ENCODE data around the gene NEK7.

The NEK7 gene

DNA sequence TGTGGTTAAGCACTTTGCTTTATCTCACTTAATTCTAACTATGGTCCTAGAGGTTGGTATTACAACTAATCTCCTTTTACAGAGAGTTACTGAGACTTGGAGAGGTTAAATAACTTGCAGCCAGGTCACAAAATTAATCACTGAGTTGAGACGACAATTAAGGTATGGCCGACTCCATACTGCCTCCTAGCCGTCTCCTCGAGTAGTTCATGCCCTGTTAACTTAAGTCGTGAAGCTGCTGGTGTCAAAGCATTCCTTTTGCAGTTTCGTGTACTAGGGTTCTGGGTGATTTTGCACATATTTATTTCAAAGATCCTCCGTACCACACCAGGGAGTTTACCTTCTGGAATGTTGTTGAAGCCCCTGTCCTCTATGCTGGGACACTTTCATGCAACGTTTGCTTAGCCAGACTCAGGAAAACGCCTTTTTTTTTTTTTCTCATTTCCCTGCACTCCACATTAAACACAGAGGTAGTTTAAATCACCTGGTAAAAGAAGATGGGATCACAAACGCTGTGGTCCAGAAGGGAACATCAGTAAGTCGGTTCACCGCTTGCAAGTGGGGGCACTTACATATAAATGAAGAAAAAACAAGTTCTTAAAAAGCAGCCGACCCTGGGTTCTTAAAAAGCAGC lies 570 bp upstream of the NEK7 start:
- peak; percentile 88 for DNase-seq (ENCODE audit: low read depth)
- peak overlapping the region; percentile 87 for H3K4me3 ChIP-seq (ENCODE audit: low read length)
- TF ChIP-seq, protein P1, sequence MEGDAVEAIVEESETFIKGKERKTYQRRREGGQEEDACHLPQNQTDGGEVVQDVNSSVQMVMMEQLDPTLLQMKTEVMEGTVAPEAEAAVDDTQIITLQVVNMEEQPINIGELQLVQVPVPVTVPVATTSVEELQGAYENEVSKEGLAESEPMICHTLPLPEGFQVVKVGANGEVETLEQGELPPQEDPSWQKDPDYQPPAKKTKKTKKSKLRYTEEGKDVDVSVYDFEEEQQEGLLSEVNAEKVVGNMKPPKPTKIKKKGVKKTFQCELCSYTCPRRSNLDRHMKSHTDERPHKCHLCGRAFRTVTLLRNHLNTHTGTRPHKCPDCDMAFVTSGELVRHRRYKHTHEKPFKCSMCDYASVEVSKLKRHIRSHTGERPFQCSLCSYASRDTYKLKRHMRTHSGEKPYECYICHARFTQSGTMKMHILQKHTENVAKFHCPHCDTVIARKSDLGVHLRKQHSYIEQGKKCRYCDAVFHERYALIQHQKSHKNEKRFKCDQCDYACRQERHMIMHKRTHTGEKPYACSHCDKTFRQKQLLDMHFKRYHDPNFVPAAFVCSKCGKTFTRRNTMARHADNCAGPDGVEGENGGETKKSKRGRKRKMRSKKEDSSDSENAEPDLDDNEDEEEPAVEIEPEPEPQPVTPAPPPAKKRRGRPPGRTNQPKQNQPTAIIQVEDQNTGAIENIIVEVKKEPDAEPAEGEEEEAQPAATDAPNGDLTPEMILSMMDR (conservative IDR thresholded peaks at IDR 0.05; ENCODE audit: low read depth, low read length), result peak; percentile 87

DNA sequence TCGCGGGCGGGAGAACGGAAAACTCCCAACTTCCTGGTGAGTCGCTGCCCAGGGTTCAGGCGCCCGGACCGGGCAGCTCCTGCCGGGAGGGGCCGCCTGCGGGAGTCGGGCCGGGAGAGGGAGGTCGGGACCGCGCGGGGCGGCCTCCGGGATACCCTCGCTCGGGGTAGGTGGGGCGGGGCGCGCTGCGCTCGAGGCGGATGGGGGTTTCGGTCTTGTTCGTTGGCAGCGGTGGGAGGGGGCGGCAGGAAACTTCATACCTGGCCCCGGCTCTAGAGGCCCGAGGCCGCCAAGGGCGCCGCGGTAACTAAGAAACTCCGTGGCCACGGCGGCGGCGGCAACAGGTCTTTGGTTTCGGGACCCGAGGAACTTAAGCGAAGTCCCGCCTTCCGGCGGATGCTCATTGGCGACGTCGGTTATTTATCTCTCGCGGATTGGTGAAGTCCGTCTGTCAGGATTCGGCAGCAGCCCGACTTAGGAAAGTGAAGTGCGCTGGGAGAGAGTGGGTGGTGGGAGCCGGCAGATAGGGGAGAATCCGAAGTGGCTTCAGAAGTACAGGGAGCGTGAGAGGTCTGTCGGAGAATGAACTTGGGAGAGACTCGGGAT lies 546 bp downstream of the NEK7 start:
- TF ChIP-seq, protein P1 (conservative IDR thresholded peaks at IDR 0.05; ENCODE audit: low read depth, low read length), result no peak
- peak overlapping the region; percentile 87 for H3K4me3 ChIP-seq (ENCODE audit: low read length)
- peak; percentile 90 for DNase-seq (ENCODE audit: low read depth)

DNA sequence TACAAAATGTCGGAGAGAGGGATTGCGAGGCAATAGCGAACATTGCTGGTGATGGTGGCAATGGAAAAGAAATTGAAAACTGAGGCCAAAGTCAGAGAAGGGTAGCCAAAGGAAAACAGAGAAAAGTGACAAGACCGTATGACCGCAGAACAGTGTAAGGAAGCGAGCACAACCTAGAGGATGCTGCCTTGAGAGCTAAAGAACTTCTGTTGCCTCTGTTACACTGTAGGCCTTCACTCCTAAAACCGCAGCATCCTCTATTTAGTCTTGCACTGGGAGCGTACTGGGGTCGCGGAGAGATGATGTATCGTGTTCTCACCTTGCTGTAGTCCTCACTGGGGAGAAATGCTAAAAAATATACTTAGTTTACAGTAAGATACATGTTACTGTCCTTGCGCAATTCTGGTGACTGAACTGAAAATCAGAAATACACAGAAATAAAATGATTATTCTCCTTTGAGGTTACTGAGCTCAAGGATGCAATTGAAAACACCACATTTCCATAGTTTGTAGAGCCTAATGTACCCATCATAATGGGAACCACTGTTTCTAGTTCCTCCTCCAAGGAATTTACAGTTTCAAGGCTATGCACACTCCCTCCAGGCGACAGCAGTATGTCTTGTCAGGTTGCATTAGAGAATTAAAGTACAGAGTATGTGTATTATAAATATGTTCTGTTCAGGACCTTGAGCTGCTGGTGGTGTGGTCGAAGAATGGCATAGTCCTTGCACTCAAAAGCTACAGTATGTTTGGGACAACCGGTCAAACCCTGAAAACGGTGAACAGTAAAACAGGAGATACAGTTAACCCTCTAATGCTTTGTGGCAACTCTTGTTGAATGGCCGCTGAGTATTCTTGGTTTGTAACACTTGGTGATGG lies 1.3 kb downstream of the NEK7 start:
- H3K4me3 ChIP-seq (ENCODE audit: low read length), result peak overlapping the region; percentile 87
- DNase-seq (ENCODE audit: low read depth), result no peak
- TF ChIP-seq, protein P1 (conservative IDR thresholded peaks at IDR 0.05; ENCODE audit: low read depth, low read length), result no peak

DNA sequence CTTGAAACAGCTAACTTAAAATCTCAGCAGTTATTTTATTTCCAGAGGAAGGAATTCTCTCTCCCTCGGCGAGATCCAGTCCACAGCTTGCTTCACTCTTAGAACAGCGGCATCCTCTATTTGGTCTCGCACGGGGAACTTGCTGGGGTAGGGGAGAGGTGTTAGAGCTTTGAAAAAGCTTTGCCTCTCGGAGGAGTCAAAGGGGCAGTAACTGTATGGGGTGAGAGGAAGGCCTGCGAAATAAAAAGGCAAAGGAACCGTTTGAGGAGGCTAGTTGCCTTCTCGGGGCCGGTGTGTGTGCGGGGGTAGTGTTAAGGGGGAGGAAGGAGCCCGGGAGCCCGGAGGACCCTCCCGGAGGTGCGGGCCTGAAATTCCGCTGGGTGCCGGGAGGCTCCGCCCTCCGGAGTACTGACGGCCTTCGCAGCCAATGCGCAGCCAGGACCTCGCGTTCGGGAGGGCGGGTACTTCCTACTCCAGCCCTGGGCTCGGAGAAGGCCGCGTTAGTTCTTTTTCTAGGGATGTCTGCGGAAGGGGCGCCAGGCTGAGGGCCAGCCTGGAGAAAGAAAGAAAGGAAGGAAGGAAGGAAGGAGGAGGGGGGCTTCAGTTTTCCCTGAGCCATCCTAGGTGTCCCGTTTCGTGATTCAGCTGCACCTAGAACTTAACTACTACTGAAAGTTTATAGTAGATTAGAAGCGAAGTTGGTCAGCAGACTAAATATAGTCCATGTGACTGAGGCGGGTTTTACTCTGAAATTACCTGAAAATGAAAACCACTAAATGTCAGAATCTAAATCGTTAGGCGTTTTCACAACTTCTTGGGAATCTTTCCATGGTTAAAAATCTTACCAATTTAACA lies 2.2 kb downstream of the NEK7 start:
- peak overlapping the region; percentile 87 for H3K4me3 ChIP-seq (ENCODE audit: low read length)
- DNase-seq (ENCODE audit: low read depth), result peak; percentile 77
- TF ChIP-seq, protein P1 (conservative IDR thresholded peaks at IDR 0.05; ENCODE audit: low read depth, low read length), result no peak

DNA sequence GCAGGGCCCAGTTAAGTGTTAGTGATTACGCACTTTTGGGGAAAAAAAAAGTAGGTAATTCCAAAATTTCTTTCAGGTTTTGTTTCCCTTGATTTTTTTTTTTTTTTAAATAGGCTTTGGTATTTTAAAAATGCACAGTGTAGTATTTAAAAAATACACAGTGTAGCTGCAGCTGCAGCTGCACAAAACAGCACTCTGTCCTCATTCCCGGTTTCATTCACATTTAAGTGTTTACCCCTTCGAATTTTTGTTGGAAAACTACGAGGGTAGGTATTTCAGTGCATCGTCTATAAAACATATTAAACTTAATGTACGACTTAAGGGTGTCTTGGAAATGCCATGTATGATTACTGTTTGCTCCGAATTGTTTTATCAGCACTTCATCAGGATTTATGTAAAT lies 3.4 kb downstream of the NEK7 start:
- no peak for DNase-seq (ENCODE audit: low read depth)
- no peak overlapping the region for H3K4me3 ChIP-seq (ENCODE audit: low read length)
- TF ChIP-seq, protein P1 (conservative IDR thresholded peaks at IDR 0.05; ENCODE audit: low read depth, low read length), result no peak

DNA sequence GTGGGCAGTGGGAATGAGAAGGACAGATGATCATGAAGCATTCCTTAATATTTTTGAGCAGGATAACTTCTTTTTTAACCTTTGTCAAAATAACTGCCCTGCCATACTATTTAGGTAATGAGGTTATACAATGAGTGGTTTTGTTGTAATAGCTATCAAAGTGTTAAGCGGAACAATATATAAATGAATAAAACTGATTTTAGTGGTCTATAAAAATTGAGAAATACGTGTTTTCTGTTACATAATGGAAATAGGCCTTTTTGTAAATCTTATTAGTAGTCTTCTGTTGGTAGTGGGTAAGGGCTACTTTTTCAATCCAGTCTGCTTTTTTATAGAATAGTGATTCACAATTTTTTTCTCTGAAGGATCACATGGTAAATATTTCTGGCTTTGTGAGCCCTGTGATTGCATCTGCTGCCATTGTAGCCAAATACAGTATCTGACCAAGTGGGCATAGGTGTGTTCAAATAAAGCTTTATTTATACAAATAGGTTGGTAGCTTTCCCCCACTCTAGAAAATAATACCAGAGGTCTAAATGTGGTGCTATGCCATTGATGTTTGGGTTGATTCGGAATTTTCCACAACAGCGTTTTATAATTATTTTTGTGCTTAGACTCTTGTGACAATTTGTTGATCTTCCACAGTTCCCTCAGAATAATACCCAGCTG lies 4.3 kb downstream of the NEK7 start:
- TF ChIP-seq, protein P1 (conservative IDR thresholded peaks at IDR 0.05; ENCODE audit: low read depth, low read length), result no peak
- H3K4me3 ChIP-seq (ENCODE audit: low read length), result no peak overlapping the region
- no peak for DNase-seq (ENCODE audit: low read depth)
